MM.1S (cell line): ENCODE data around the gene RADIL.

Experiments
- DNase-seq: peaks from one replicate; pipeline ENCODE4 v3.0.0-alpha.2; 2015
- H2AFZ ChIP-seq: fragments of 300-600 bp; sonication (generic); 2 replicates; pipeline ENCODE4 v1.6.0; 2016; ENCODE audit warnings: antibody characterized with exemption, low read length
- H3F3A ChIP-seq: fragments of 300-600 bp; sonication (generic); 2 replicates; pipeline ENCODE4 v1.6.1; 2016; ENCODE audit warnings: mild to moderate bottlenecking, antibody characterized with exemption, low read length, moderate library complexity, mixed read lengths; ENCODE audit not compliant: insufficient read depth
- H3K27ac ChIP-seq: fragments of 300-600 bp; sonication (generic); 2 replicates; pipeline ENCODE4 v1.5.1; 2016; ENCODE audit warnings: mild to moderate bottlenecking, low read length
- H3K27me3 ChIP-seq: fragments of 300-600 bp; sonication (generic); replicated peaks from 2 replicates; pipeline ENCODE4 v1.6.0; 2016; ENCODE audit warnings: low read length; ENCODE audit not compliant: insufficient read depth
- H3K36me3 ChIP-seq: fragments of 300-600 bp; sonication (generic); replicated peaks from 2 replicates; pipeline ENCODE4 v1.6.1; 2016; ENCODE audit warnings: mild to moderate bottlenecking, low read length, mixed read lengths; ENCODE audit not compliant: insufficient read depth
- H3K4me1 ChIP-seq: fragments of 300-600 bp; sonication (generic); 2 replicates; pipeline ENCODE4 v1.6.1; 2016; ENCODE audit warnings: low read length, mixed read lengths
- H3K4me2 ChIP-seq: fragments of 300-600 bp; sonication (generic); 2 replicates; pipeline ENCODE4 v1.6.0; 2016; ENCODE audit warnings: low read depth, low read length
- H3K4me3 ChIP-seq: fragments of 300-600 bp; sonication (generic); 2 replicates; pipeline ENCODE4 v1.5.1; 2016; ENCODE audit warnings: low read length, mixed read lengths
- H3K79me2 ChIP-seq: fragments of 300-600 bp; sonication (generic); 2 replicates; pipeline ENCODE4 v1.6.1; 2016; ENCODE audit warnings: mixed run types, low read length, mixed read lengths
- H3K9ac ChIP-seq: fragments of 300-600 bp; sonication (generic); 2 replicates; pipeline ENCODE4 v1.6.1; 2016; ENCODE audit warnings: low read length, mixed read lengths
- H3K9me2 ChIP-seq: fragments of 300-600 bp; sonication (generic); replicated peaks from 2 replicates; pipeline ENCODE4 v1.6.1; 2016; ENCODE audit warnings: mild to moderate bottlenecking, low read length, mixed read lengths; ENCODE audit not compliant: insufficient read depth
- H3K9me3 ChIP-seq: fragments of 300-600 bp; sonication (generic); replicated peaks from 2 replicates; pipeline ENCODE4 v1.6.1; 2016; ENCODE audit warnings: mild to moderate bottlenecking, low read length, mixed read lengths; ENCODE audit not compliant: insufficient read depth
- H4K20me1 ChIP-seq: fragments of 300-600 bp; sonication (generic); 2 replicates; pipeline ENCODE4 v1.6.1; 2016; ENCODE audit warnings: mild to moderate bottlenecking, low read length, moderate library complexity, mixed read lengths; ENCODE audit not compliant: insufficient read depth
- CTCF ChIP-seq: fragments of 300-600 bp; sonication (generic); IDR thresholded peaks from 2 replicates; pipeline ENCODE4 v1.5.1; 2016; ENCODE audit warnings: antibody characterized with exemption, low read length, mixed read lengths
- EZH2 ChIP-seq: fragments of 300-600 bp; sonication (generic); optimal IDR thresholded peaks from 2 replicates; pipeline ENCODE3; 2017; ENCODE audit warnings: low read depth, mild to moderate bottlenecking, antibody characterized with exemption, low read length, mixed read lengths
- EZH2phosphoT487 ChIP-seq: fragments of 300-600 bp; sonication (generic); IDR thresholded peaks from 2 replicates; pipeline ENCODE4 v1.6.1; 2018; ENCODE audit warnings: antibody characterized with exemption, low read length

The RADIL gene

GRCh38 chr7:4879396-4880081 lies 4.0 kb downstream of the RADIL start:
- Histone ChIP-seq H3K4me1 (no peaks in the 10 kb centered on the region), H3K4me2 (no peak overlapping the region), H3F3A (no peaks in the 10 kb centered on the region), H3K79me2 (no peaks in the 10 kb centered on the region), H3K9ac (no peak overlapping the region), H3K4me3 (no peak overlapping the region), H4K20me1 (no peaks in the 10 kb centered on the region), H3K27ac (no peak overlapping the region), H3K9me3 (no peaks in the 10 kb centered on the region), H3K36me3 (no peaks in the 10 kb centered on the region), H2AFZ (no peak overlapping the region), H3K9me2 (no peaks in the 10 kb centered on the region), H3K27me3 (peaks cover 63% of the 10 kb centered on the region)
- DNase-seq: no peak
- TF ChIP-seq EZH2 (no peak), CTCF (no peak), EZH2phosphoT487 (no peak)

GRCh38 chr7:4878336-4879335 lies 4.9 kb downstream of the RADIL start:
- no peaks in the 10 kb centered on the region for H4K20me1 ChIP-seq
- no peak overlapping the region for H3K27ac ChIP-seq
- no peak overlapping the region for H3K9ac ChIP-seq
- no peaks in the 10 kb centered on the region for H3K9me2 ChIP-seq
- H3K9me3 ChIP-seq: no peaks in the 10 kb centered on the region
- TF ChIP-seq CTCF: no peak
- TF ChIP-seq EZH2: no peak
- TF ChIP-seq EZH2phosphoT487: no peak
- H3K4me2 ChIP-seq: no peak overlapping the region
- no peaks in the 10 kb centered on the region for H3F3A ChIP-seq
- H3K4me1 ChIP-seq: no peaks in the 10 kb centered on the region
- no peak for DNase-seq
- H2AFZ ChIP-seq: no peak overlapping the region
- no peaks in the 10 kb centered on the region for H3K36me3 ChIP-seq
- H3K79me2 ChIP-seq: no peaks in the 10 kb centered on the region
- H3K4me3 ChIP-seq: no peak overlapping the region
- peaks cover 71% of the 10 kb centered on the region for H3K27me3 ChIP-seq

GRCh38 chr7:4876586-4876985 lies 6.9 kb downstream of the RADIL start:
- H3K4me3 ChIP-seq: no peak overlapping the region
- H3K27me3 ChIP-seq: peaks cover 75% of the 10 kb centered on the region
- no peaks in the 10 kb centered on the region for H3K9me2 ChIP-seq
- no peaks in the 10 kb centered on the region for H3F3A ChIP-seq
- H3K79me2 ChIP-seq: no peaks in the 10 kb centered on the region
- H3K9me3 ChIP-seq: no peaks in the 10 kb centered on the region
- H3K4me1 ChIP-seq: no peaks in the 10 kb centered on the region
- no peak overlapping the region for H3K4me2 ChIP-seq
- no peak overlapping the region for H3K9ac ChIP-seq
- H4K20me1 ChIP-seq: no peaks in the 10 kb centered on the region
- no peaks in the 10 kb centered on the region for H3K36me3 ChIP-seq
- DNase-seq: no peak
- H2AFZ ChIP-seq: no peak overlapping the region
- H3K27ac ChIP-seq: no peak overlapping the region
- no peak for TF ChIP-seq EZH2
- no peak for TF ChIP-seq CTCF
- TF ChIP-seq EZH2phosphoT487: no peak
